ENCODE results near the gene PANK3. TPM values are rescaled to one million over a fixed set of nuclear protein-coding genes. Genes with fewer than 3 reads are reported as not detected.

Gene PANK3
- total RNA-seq, 1 donor from 2014 or later, result 96.6 TPM

DNA sequence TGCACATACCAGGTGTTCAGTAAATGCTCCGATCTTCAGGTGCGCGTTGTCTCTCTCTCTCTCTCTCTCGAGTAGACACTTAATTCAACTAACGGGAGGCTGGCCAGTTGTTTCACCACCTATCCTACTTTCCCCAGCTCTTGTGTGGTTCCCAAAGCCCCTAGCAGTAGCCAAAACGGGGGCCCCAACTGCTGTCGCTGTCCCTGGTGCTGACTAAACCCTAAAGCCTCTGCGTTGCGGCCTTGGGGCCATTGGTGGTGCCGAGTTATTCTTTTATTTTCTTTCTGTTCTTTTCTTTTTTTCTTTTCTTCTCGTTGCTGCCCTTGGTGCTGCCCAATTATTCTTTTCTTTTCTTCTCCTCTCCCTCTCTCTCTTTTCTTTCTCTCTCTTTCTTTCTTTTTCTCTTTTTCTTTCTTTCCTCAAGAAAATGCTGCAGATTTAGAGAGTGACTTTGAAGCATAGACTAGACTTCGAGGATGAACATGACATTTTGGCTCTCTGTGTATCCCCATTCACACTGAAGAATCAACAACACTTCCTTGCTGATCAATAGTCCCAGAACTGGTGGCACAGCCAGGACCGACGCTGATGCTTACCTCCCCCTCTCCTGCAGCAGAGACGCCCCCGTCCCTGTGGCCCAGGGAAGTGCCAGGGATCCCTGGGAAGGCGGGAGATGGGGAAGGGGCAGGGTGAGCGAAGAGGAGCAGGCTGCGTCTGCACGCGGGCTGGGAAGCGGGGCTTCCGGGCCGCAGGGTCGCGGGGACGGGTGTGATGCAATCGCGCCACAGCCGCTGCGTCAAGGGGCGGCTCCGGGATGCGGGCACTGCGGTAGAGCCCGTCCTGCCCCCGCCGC, 50.4 kb downstream of the PANK3 start, which contains the start of gene FBLL1:
TSS of gene FBLL1 (plus strand) at position 785 of the 853 bp plus-strand sequence. CDS start 200 bp downstream, outside the sequence.
- H3K36me3 Mint-ChIP-seq (ENCODE audit: insufficient read depth), result no peaks in the 10 kb centered on the region
- peak within 1 kb of the TSS; percentile 67 for H3K27ac Mint-ChIP-seq
- peak; percentile 67 for DNase-seq (ENCODE audit: low spot score, unreplicated experiment)
- peak within 1 kb of the TSS; percentile 70 for H3K4me3 Mint-ChIP-seq (ENCODE audit: low read depth)
- no peaks in the 10 kb centered on the region for H3K4me1 Mint-ChIP-seq (ENCODE audit: low read depth)
- TF ChIP-seq, protein P1, sequence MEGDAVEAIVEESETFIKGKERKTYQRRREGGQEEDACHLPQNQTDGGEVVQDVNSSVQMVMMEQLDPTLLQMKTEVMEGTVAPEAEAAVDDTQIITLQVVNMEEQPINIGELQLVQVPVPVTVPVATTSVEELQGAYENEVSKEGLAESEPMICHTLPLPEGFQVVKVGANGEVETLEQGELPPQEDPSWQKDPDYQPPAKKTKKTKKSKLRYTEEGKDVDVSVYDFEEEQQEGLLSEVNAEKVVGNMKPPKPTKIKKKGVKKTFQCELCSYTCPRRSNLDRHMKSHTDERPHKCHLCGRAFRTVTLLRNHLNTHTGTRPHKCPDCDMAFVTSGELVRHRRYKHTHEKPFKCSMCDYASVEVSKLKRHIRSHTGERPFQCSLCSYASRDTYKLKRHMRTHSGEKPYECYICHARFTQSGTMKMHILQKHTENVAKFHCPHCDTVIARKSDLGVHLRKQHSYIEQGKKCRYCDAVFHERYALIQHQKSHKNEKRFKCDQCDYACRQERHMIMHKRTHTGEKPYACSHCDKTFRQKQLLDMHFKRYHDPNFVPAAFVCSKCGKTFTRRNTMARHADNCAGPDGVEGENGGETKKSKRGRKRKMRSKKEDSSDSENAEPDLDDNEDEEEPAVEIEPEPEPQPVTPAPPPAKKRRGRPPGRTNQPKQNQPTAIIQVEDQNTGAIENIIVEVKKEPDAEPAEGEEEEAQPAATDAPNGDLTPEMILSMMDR (IDR thresholded peaks at IDR 0.05; ENCODE audit: unreplicated experiment), result no peak
- peaks cover 45% of the 10 kb centered on the region for H3K27me3 Mint-ChIP-seq
- H3K9me3 Mint-ChIP-seq (ENCODE audit: low read depth), result no peaks in the 10 kb centered on the region

DNA sequence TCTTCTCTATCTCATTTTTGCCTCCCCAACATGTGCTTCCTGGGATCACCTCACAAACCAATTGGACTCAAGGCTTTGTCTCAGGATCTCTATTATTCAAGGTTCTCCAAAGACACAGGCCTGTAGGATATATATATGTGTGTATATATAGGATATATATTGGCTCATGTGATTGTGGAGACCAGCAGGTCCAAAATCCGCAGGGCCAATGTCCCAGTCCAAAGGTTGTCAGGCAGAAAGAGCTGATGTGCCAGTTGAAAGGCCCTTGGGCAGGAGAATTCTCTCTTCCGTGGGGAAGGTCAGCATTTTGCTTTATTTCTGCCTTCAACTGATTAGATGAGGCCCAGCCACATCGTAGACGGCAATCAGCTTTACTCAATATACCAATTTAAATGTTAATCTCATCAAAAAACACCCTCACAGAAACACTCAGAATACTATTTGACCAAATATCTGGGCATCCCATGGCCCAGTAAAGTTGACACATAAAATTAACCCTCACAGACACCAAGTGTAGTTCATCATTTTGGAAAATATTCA, 51.3 kb downstream of the PANK3 start:
- H3K27me3 Mint-ChIP-seq, result peaks cover 42% of the 10 kb centered on the region
- no peak for DNase-seq (ENCODE audit: low spot score, unreplicated experiment)
- H3K4me1 Mint-ChIP-seq (ENCODE audit: low read depth), result no peaks in the 10 kb centered on the region
- no peaks in the 10 kb centered on the region for H3K9me3 Mint-ChIP-seq (ENCODE audit: low read depth)
- H3K36me3 Mint-ChIP-seq (ENCODE audit: insufficient read depth), result no peaks in the 10 kb centered on the region
- peak overlapping the region; percentile 11 for H3K4me3 Mint-ChIP-seq (ENCODE audit: low read depth)
- TF ChIP-seq, protein P1 (IDR thresholded peaks at IDR 0.05; ENCODE audit: unreplicated experiment), result no peak
- no peak overlapping the region for H3K27ac Mint-ChIP-seq

DNA sequence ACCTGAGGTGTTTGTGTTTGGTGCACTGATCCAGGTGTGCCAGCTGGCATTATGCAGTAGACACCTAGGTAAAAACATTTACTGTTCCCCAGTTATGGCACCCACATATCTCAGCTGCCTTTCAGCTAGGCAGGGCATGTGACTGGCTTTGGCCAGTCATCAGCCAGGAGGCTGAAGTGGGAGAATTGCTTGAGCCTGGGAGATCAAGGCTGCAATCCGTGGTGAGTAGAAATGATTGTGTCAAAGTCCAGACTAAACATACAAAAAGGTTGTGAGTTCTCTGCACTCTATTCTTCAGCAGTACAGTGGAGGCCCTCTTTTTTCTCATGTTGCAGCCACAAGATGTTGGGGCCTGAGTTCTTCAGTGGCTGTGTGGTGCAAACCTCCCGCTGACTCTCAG, 53.3 kb downstream of the PANK3 start:
- no peaks in the 10 kb centered on the region for H3K9me3 Mint-ChIP-seq (ENCODE audit: low read depth)
- no peak overlapping the region for H3K27ac Mint-ChIP-seq
- H3K4me1 Mint-ChIP-seq (ENCODE audit: low read depth), result no peaks in the 10 kb centered on the region
- H3K4me3 Mint-ChIP-seq (ENCODE audit: low read depth), result no peak overlapping the region
- H3K36me3 Mint-ChIP-seq (ENCODE audit: insufficient read depth), result no peaks in the 10 kb centered on the region
- H3K27me3 Mint-ChIP-seq, result peaks cover 26% of the 10 kb centered on the region
- TF ChIP-seq, protein P1 (IDR thresholded peaks at IDR 0.05; ENCODE audit: unreplicated experiment), result no peak
- DNase-seq (ENCODE audit: low spot score, unreplicated experiment), result no peak

DNA sequence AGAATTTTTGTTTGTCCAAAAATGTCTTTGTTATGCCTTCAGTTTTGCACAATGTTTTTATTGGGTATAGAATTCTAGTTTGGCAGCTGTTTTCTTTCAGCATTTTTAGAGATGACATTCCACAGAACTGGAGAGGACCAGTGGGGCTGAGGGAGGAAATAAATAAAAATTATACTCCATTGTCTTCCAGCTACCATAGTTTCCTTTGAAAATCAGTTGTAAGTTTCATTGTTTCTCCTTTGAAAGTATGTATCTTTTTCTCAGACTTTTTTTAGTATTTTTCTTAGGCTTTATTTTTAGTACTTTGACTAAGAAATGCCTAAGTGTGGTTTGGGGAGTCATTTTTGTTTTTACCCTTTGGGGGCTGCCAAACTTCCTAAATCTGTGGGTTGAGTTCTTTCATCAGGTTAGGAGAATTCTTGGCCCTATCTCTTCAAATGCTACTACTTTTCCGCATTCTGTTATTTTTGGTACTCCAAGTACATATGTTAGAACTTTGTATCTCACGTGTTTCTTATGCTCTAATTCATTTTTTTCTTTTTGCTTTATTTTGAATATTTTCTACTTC, 65.2 kb downstream of the PANK3 start:
- no peaks in the 10 kb centered on the region for H3K4me1 Mint-ChIP-seq (ENCODE audit: low read depth)
- no peak for DNase-seq (ENCODE audit: low spot score, unreplicated experiment)
- no peaks in the 10 kb centered on the region for H3K27me3 Mint-ChIP-seq
- TF ChIP-seq, protein P1 (IDR thresholded peaks at IDR 0.05; ENCODE audit: unreplicated experiment), result no peak
- H3K36me3 Mint-ChIP-seq (ENCODE audit: insufficient read depth), result peaks cover 67% of the 10 kb centered on the region
- H3K27ac Mint-ChIP-seq, result no peak overlapping the region
- no peak overlapping the region for H3K4me3 Mint-ChIP-seq (ENCODE audit: low read depth)
- H3K9me3 Mint-ChIP-seq (ENCODE audit: low read depth), result peaks cover 9% of the 10 kb centered on the region

DNA sequence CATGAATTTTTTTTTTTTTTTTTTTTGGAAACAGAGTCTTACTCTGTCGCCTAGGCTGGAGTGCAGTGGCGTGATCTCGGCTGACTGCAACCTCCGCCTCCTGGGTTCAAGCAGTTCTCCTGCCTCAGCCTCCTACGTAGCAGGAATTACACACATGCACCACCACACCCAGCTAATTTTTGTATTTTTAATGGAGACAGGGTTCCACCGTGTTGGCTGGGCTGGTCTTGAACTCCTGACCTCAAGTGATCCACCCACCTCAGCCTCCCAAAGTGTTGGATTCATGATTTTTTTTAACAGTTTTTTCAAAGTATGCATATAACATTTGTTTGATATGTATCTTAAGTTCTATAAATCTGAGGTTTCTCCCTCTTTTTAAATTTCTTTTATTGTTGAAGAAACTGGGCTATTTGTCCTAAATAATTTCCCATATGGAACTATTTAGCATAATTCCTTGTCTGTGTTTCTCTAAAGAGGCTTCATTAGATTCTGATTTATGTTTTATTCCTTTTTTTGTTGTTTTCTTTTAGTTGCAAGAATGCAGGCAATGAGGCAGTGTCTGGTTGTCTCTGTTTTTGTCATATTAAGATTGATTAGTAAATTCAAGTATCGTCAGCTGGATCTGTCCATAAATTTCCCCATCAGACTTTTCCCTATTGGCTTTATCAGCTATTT, 76.5 kb downstream of the PANK3 start:
- Mint-ChIP-seq H3K36me3 (ENCODE audit: insufficient read depth) (peaks cover 17% of the 10 kb centered on the region), H3K4me3 (ENCODE audit: low read depth) (no peak overlapping the region), H3K27me3 (no peaks in the 10 kb centered on the region), H3K9me3 (ENCODE audit: low read depth) (no peaks in the 10 kb centered on the region), H3K27ac (no peak overlapping the region), H3K4me1 (ENCODE audit: low read depth) (no peaks in the 10 kb centered on the region)
- no peak for DNase-seq (ENCODE audit: low spot score, unreplicated experiment)
- TF ChIP-seq, protein P1 (IDR thresholded peaks at IDR 0.05; ENCODE audit: unreplicated experiment), result no peak
